H9 (cell line): Measurements from ENCODE around the gene NDUFB11. TPM values are rescaled to one million over a fixed set of nuclear protein-coding genes. Genes with fewer than 3 reads are reported as not detected.
A peak's percentile ranks its signal among the peaks of the same experiment; 100 is the strongest.

Experiments used
- DNase-seq: peaks from one replicate; pipeline ENCODE4 v3.0.0-alpha.2; 2017
- H2AFZ ChIP-seq: one replicate; pipeline ENCODE4 v1.6.1; 2013; ENCODE audit warnings: mild to moderate bottlenecking, low read length, control low read depth, moderate library complexity
- H2AK5ac ChIP-seq: 2 replicates; pipeline ENCODE4 v1.6.1; 2013; ENCODE audit warnings: low read length, control low read depth, mixed read lengths; ENCODE audit not compliant: insufficient read length
- H2BK120ac ChIP-seq: one replicate; pipeline ENCODE4 v1.6.1; 2013; ENCODE audit warnings: low read depth, mild to moderate bottlenecking, low read length, control low read depth, inconsistent platforms; ENCODE audit not compliant: poor library complexity, severe bottlenecking
- H2BK12ac ChIP-seq: 2 replicates; pipeline ENCODE4 v1.6.1; 2013; ENCODE audit warnings: low read length, control low read depth, mixed read lengths, low read depth; ENCODE audit not compliant: insufficient read length
- H2BK15ac ChIP-seq: 2 replicates; pipeline ENCODE4 v1.6.1; 2013; ENCODE audit warnings: low read depth, low read length, control low read depth
- H2BK20ac ChIP-seq: one replicate; pipeline ENCODE4 v1.6.1; 2013; ENCODE audit warnings: low read depth, mild to moderate bottlenecking, low read length, control low read depth, inconsistent platforms; ENCODE audit not compliant: poor library complexity, severe bottlenecking
- H2BK5ac ChIP-seq: 2 replicates; pipeline ENCODE4 v1.6.1; 2013; ENCODE audit warnings: low read length, control low read depth, mixed read lengths; ENCODE audit not compliant: insufficient read length
- H3K14ac ChIP-seq: 2 replicates; pipeline ENCODE4 v1.6.1; 2013; ENCODE audit warnings: low read length, control low read depth; ENCODE audit not compliant: insufficient read depth
- H3K18ac ChIP-seq: 2 replicates; pipeline ENCODE4 v1.6.1; 2013; ENCODE audit warnings: low read depth, mild to moderate bottlenecking, mixed read lengths, low read length, control low read depth; ENCODE audit not compliant: insufficient read length
- H3K23ac ChIP-seq: 2 replicates; pipeline ENCODE4 v1.6.1; 2013; ENCODE audit warnings: low read length, control low read depth, mixed read lengths, low read depth; ENCODE audit not compliant: insufficient read length
- H3K23me2 ChIP-seq: 2 replicates; pipeline ENCODE4 v1.6.1; 2013; ENCODE audit warnings: low read depth, mild to moderate bottlenecking, mixed read lengths, low read length, control low read depth; ENCODE audit not compliant: insufficient read length, poor library complexity, severe bottlenecking
- H3K27ac ChIP-seq: 2 replicates; pipeline ENCODE4 v1.5.1; 2013; ENCODE audit warnings: low read length, control low read depth, mixed read lengths, low read depth; ENCODE audit not compliant: insufficient read length
- H3K27me3 ChIP-seq: 2 replicates; pipeline ENCODE4 v1.6.1; 2013; ENCODE audit warnings: low read length, control low read depth, inconsistent platforms; ENCODE audit not compliant: insufficient read depth
- H3K4ac ChIP-seq: 2 replicates; pipeline ENCODE4 v1.6.1; 2013; ENCODE audit warnings: low read depth, mild to moderate bottlenecking, control low read depth, inconsistent platforms, low read length, moderate library complexity
- H3K4me1 ChIP-seq: 2 replicates; pipeline ENCODE4 v1.6.1; 2013; ENCODE audit warnings: low read length, control low read depth, inconsistent platforms; ENCODE audit not compliant: insufficient read depth
- H3K4me2 ChIP-seq: 2 replicates; pipeline ENCODE4 v1.6.1; 2013; ENCODE audit warnings: low read length, control low read depth, mixed read lengths; ENCODE audit not compliant: insufficient read length, insufficient read depth
- H3K56ac ChIP-seq: 2 replicates; pipeline ENCODE4 v1.6.1; 2013; ENCODE audit warnings: low read depth, mild to moderate bottlenecking, mixed read lengths, low read length, control low read depth; ENCODE audit not compliant: insufficient read length
- H3K79me1 ChIP-seq: 2 replicates; pipeline ENCODE4 v1.6.1; 2013; ENCODE audit warnings: low read depth, mild to moderate bottlenecking, moderate library complexity, low read length, control low read depth, inconsistent platforms; ENCODE audit not compliant: insufficient read depth, poor library complexity, severe bottlenecking
- H3K79me2 ChIP-seq: 2 replicates; pipeline ENCODE4 v1.6.1; 2013; ENCODE audit warnings: low read length, control low read depth, inconsistent platforms; ENCODE audit not compliant: insufficient read depth
- H3K9ac ChIP-seq: 2 replicates; pipeline ENCODE4 v1.6.1; 2013; ENCODE audit warnings: low read length, control low read depth, mixed read lengths; ENCODE audit not compliant: insufficient read length; ENCODE audit errors: extremely low read depth
- H3K9me3 ChIP-seq: one replicate; pipeline ENCODE4 v1.6.1; 2013; ENCODE audit warnings: low read depth, low read length, inconsistent platforms; ENCODE audit not compliant: control insufficient read depth
- H3T11ph ChIP-seq: one replicate; pipeline ENCODE4 v1.6.1; 2013; ENCODE audit warnings: mild to moderate bottlenecking, low read length, control low read depth, inconsistent platforms
- H4K20me1 ChIP-seq: one replicate; pipeline ENCODE4 v1.6.1; 2013; ENCODE audit not compliant: control insufficient read depth, insufficient read length, insufficient read depth
- H4K5ac ChIP-seq: 2 replicates; pipeline ENCODE4 v1.6.1; 2013; ENCODE audit warnings: low read depth, mild to moderate bottlenecking, mixed read lengths, low read length, control low read depth; ENCODE audit not compliant: insufficient read length
- H4K8ac ChIP-seq: replicated peaks from 2 replicates; pipeline ENCODE4 v1.6.1; 2013; ENCODE audit warnings: low read length, control low read depth, mixed read lengths, low read depth; ENCODE audit not compliant: insufficient read length
- H4K91ac ChIP-seq: 2 replicates; pipeline ENCODE4 v1.6.1; 2013; ENCODE audit warnings: low read depth, mild to moderate bottlenecking, moderate library complexity, mixed read lengths, low read length, control low read depth; ENCODE audit not compliant: insufficient read length
- H3K27ac Mint-ChIP-seq, 3 experiments: 2 replicates in 2 of 3; 3 replicates in 1 of 3; pipeline ENCODE4 v1.8.0; 2020 to 2021; ENCODE audit warnings: mixed read lengths in 3 of 3, mild to moderate bottlenecking in 1 of 3, moderate library complexity in 1 of 3
- H3K27me3 Mint-ChIP-seq: 2 replicates; pipeline ENCODE4 v1.8.0; 2021; ENCODE audit warnings: low read depth, mild to moderate bottlenecking, moderate library complexity, mixed read lengths
- H3K36me3 Mint-ChIP-seq, 3 experiments: 2 replicates in 2 of 3; 3 replicates in 1 of 3; pipeline ENCODE4 v1.8.0; 2020 to 2021; ENCODE audit warnings: low read depth in 3 of 3, mixed read lengths in 3 of 3; ENCODE audit not compliant: insufficient read depth in 1 of 3
- H3K4me1 Mint-ChIP-seq, 2 experiments: 2 replicates each; pipeline ENCODE4 v1.8.0; 2020; ENCODE audit warnings: mixed read lengths in 2 of 2
- H3K4me3 Mint-ChIP-seq, 2 experiments: 2 replicates in 1 of 2; 3 replicates in 1 of 2; pipeline ENCODE4 v1.8.0; 2020 to 2021; ENCODE audit warnings: mild to moderate bottlenecking in 2 of 2, mixed read lengths in 2 of 2, moderate library complexity in 1 of 2
- H3K9me3 Mint-ChIP-seq, 2 experiments: 2 replicates in 1 of 2; 3 replicates in 1 of 2; pipeline ENCODE4 v1.8.0; 2020; ENCODE audit warnings: mild to moderate bottlenecking in 2 of 2, mixed read lengths in 2 of 2, moderate library complexity in 1 of 2
- WGBS: extraction: QIAGEN DNeasy Blood & Tissue Kit; methylation state at CpG from one replicate; pipeline ENCODE4 v1.1.7; 2013; ENCODE audit warnings: missing lambda C conversion rate, low lambda C conversion rate, mixed read lengths; ENCODE audit not compliant: insufficient read length; ENCODE audit errors: extremely low coverage; 5-methylcytosine and 5-hydroxymethylcytosine counted together
- total RNA-seq: library from RNA; stranded (reverse); gene quantifications from 2 replicates; pipeline ENCODE4 v1.2.1, GENCODE V29; 2021
- TF ChIP-seq, protein P1 (sequence below): fragments of 200-600 bp; sonication (generic); conservative IDR thresholded peaks from 3 replicates; pipeline ENCODE4 v1.8.0; 2021; ENCODE audit warnings: antibody characterized with exemption, mild to moderate bottlenecking

NDUFB11 gene
- total RNA-seq, 1 experiment from 2014 or later = 100 TPM

GRCh38 chrX:47184486-47184885 is 40.0 kb upstream of the NDUFB11 start:
- no peak overlapping the region for H3K18ac ChIP-seq
- no peak overlapping the region for H3K4me2 ChIP-seq
- no peak overlapping the region for H3K4me3 Mint-ChIP-seq
- no peaks in the 10 kb centered on the region for H3K9me3 ChIP-seq
- no peaks in the 10 kb centered on the region for H4K20me1 ChIP-seq
- no peak overlapping the region for H2BK120ac ChIP-seq
- TF ChIP-seq, protein P1, sequence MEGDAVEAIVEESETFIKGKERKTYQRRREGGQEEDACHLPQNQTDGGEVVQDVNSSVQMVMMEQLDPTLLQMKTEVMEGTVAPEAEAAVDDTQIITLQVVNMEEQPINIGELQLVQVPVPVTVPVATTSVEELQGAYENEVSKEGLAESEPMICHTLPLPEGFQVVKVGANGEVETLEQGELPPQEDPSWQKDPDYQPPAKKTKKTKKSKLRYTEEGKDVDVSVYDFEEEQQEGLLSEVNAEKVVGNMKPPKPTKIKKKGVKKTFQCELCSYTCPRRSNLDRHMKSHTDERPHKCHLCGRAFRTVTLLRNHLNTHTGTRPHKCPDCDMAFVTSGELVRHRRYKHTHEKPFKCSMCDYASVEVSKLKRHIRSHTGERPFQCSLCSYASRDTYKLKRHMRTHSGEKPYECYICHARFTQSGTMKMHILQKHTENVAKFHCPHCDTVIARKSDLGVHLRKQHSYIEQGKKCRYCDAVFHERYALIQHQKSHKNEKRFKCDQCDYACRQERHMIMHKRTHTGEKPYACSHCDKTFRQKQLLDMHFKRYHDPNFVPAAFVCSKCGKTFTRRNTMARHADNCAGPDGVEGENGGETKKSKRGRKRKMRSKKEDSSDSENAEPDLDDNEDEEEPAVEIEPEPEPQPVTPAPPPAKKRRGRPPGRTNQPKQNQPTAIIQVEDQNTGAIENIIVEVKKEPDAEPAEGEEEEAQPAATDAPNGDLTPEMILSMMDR = no peak
- H3K4me1 ChIP-seq = no peaks in the 10 kb centered on the region
- H3K27me3 Mint-ChIP-seq = peaks cover 1% of the 10 kb centered on the region; the same call in 1 of the 2 replicates
- no peak overlapping the region for H3K9ac ChIP-seq
- H3K79me2 ChIP-seq = no peaks in the 10 kb centered on the region
- no peak overlapping the region for H3K4ac ChIP-seq
- no peak overlapping the region for H3K14ac ChIP-seq
- H2AK5ac ChIP-seq = no peak overlapping the region
- no peak overlapping the region for H2AFZ ChIP-seq
- peaks cover 55 to 79% of the 10 kb centered on the region in 2 experiments for H3K9me3 Mint-ChIP-seq
- H2BK20ac ChIP-seq = no peak overlapping the region
- peak overlapping the region in 2 of 3 experiments; percentile 65 to 67; a peak in 2 of 7 replicates for H3K27ac Mint-ChIP-seq
- H2BK12ac ChIP-seq = no peak overlapping the region
- H3K4me1 Mint-ChIP-seq = peaks cover 0 to 5% of the 10 kb centered on the region in 2 experiments; a peak in 1 of 4 replicates
- WGBS = no CpG with 5 or more reads among the region's 4 CpGs
- no peaks in the 10 kb centered on the region for H3K23me2 ChIP-seq
- H3K27ac ChIP-seq = no peak overlapping the region
- no peak overlapping the region for H3K23ac ChIP-seq
- H4K91ac ChIP-seq = no peak overlapping the region
- H4K8ac ChIP-seq = no peak overlapping the region
- H2BK15ac ChIP-seq = no peak overlapping the region
- H3K56ac ChIP-seq = no peak overlapping the region
- DNase-seq = no peak
- H3T11ph ChIP-seq = no peak overlapping the region
- H3K27me3 ChIP-seq = no peaks in the 10 kb centered on the region
- no peak overlapping the region for H4K5ac ChIP-seq
- peaks cover 32 to 62% (median 56%) of the 10 kb centered on the region in 3 experiments for H3K36me3 Mint-ChIP-seq
- no peak overlapping the region for H2BK5ac ChIP-seq
- no peaks in the 10 kb centered on the region for H3K79me1 ChIP-seq
